ENCODE measurements around the gene ZNF80.

GRCh38 chr3:114205541-114205940 is 31.8 kb downstream of the ZNF80 start:
- TF ChIP-seq CTCF (IDR thresholded peaks at IDR 0.05; ENCODE audit: low read depth, low read length, poor library complexity, severe bottlenecking) (no peak), EZH2phosphoT487 (IDR thresholded peaks at IDR 0.05; ENCODE audit: borderline replicate concordance, low read length) (no peak)
